ENCODE results near the gene KCNC1.

The KCNC1 gene

GRCh38 chr11:17738151-17738973 is 3.8 kb downstream of the KCNC1 start:
- no peak for FAIRE-seq

GRCh38 chr11:17739945-17740338 is 5.4 kb downstream of the KCNC1 start:
- FAIRE-seq, result no peak

- FAIRE-seq, result no peak
Observed at GRCh38 chr11:17740649-17741235, 6.2 kb downstream of the KCNC1 start.

GRCh38 chr11:17741487-17741886 is 6.9 kb downstream of the KCNC1 start:
- FAIRE-seq, result no peak

GRCh38 chr11:17742019-17742418 is 7.4 kb downstream of the KCNC1 start:
- FAIRE-seq, result no peak

GRCh38 chr11:17743026-17743807 is 8.6 kb downstream of the KCNC1 start:
- FAIRE-seq, result no peak

- no peak for FAIRE-seq
Observed at GRCh38 chr11:17743808-17744119, 9.2 kb downstream of the KCNC1 start.

- no peak for FAIRE-seq
Observed at GRCh38 chr11:17744151-17744940, 9.8 kb downstream of the KCNC1 start.

- no peak for FAIRE-seq
Observed at GRCh38 chr11:17745023-17745772, 10.6 kb downstream of the KCNC1 start.

- no peak for FAIRE-seq
Observed at GRCh38 chr11:17746096-17746495, 11.5 kb downstream of the KCNC1 start.

- no peak for FAIRE-seq
Observed at GRCh38 chr11:17747131-17747955, 12.8 kb downstream of the KCNC1 start.

GRCh38 chr11:17748044-17748443 is 13.5 kb downstream of the KCNC1 start:
- no peak for FAIRE-seq

- FAIRE-seq, result no peak
Observed at GRCh38 chr11:17748761-17749721, 14.5 kb downstream of the KCNC1 start.

- no peak for FAIRE-seq
Observed at GRCh38 chr11:17750013-17750800, 15.6 kb downstream of the KCNC1 start.

- FAIRE-seq, result no peak
Observed at GRCh38 chr11:17750801-17751165, 16.2 kb downstream of the KCNC1 start.

GRCh38 chr11:17751558-17751957 is 17.0 kb downstream of the KCNC1 start:
- no peak for FAIRE-seq

- FAIRE-seq, result no peak
Observed at GRCh38 chr11:17752144-17752543, 17.6 kb downstream of the KCNC1 start.

- FAIRE-seq, result no peak
Observed at GRCh38 chr11:17753153-17753552, 18.6 kb downstream of the KCNC1 start.

- FAIRE-seq, result no peak
Observed at GRCh38 chr11:17753641-17754040, 19.1 kb downstream of the KCNC1 start.

Data from A204.1 (cell line).